OCI-LY3 (cell line): ENCODE measurements around the gene LRRC46.

Source experiments
- CTCF ChIP-seq: fragments of 200-600, 300-600 bp; sonication (generic); IDR thresholded peaks from 2 replicates; pipeline ENCODE4 v1.5.1; 2014; ENCODE audit warnings: antibody characterized with exemption, low read length, low read depth
- EZH2phosphoT487 ChIP-seq: fragments of 200-600 bp; shearing (Covaris generic); IDR thresholded peaks from 2 replicates; pipeline ENCODE4 v1.6.1; 2018; ENCODE audit warnings: antibody characterized with exemption, mixed run types, low read depth

- TF ChIP-seq CTCF, result no peak
- no peak for TF ChIP-seq EZH2phosphoT487
Measured at GRCh38 chr17:47882247-47882646, 50.8 kb downstream of the LRRC46 start.
